ENCODE data around the gene MYRIP. TPM values are rescaled to one million over a fixed set of nuclear protein-coding genes. Genes with fewer than 3 reads are reported as not detected.

Gene MYRIP
- total and polyA plus RNA-seq, 12 donors = 0.24 to 4.8 (median 1.4) TPM

- Histone ChIP-seq H3K27ac (peak overlapping the region in 3 of 5 donors; percentile 64 to 70 (median 70)), H3K9me3 (replicated peaks in 1 of 3) (no peaks in the 10 kb centered on the region), H3K36me3 (replicated peaks in 1 of 2) (no peaks in the 10 kb centered on the region), H3K27me3 (no peaks in the 10 kb centered on the region), H3K4me1 (replicated peaks in 1 of 2) (peaks cover 26 to 38% of the 10 kb centered on the region in 2 donors), H3K4me3 (no peak overlapping the region)
- intact Hi-C loops (cut with DNase I) = no loop called here
- 45 to 55% (median 50%) methylated on average over 3 of the region's 3 CpGs for WGBS, 4 donors
- TF ChIP-seq CTCF (IDR thresholded peaks at IDR 0.05) (no peak), POLR2A (IDR thresholded peaks at IDR 0.05) (no peak)
- DNase-seq = peak; percentile 41 to 72 (median 59)
Measured at GRCh38 chr3:40299721-40300335, 490.4 kb downstream of the MYRIP start.

GRCh38 chr3:40302784-40303183, 493.4 kb downstream of the MYRIP start:
- Histone ChIP-seq H3K4me3 (peak overlapping the region in 1 of 4 donors; percentile 13), H3K9me3 (replicated peaks in 1 of 3) (no peaks in the 10 kb centered on the region), H3K36me3 (replicated peaks in 1 of 2) (no peaks in the 10 kb centered on the region), H3K27ac (peak overlapping the region in 1 of 5 donors; percentile 3), H3K27me3 (no peaks in the 10 kb centered on the region), H3K4me1 (replicated peaks in 1 of 2) (peaks cover 26 to 38% of the 10 kb centered on the region in 2 donors)
- no peak for DNase-seq
- intact Hi-C loops (cut with DNase I) = no loop called here
- WGBS, 4 donors = 18 to 33% (median 23%) methylated on average over 1 of the region's 1 CpG
- TF ChIP-seq CTCF (IDR thresholded peaks at IDR 0.05) = no peak

- Histone ChIP-seq H3K36me3 (replicated peaks in 1 of 2) (no peaks in the 10 kb centered on the region), H3K4me1 (replicated peaks in 1 of 2) (peaks cover 26 to 42% of the 10 kb centered on the region in 2 donors), H3K4me3 (no peak overlapping the region), H3K27ac (no peak overlapping the region), H3K9me3 (replicated peaks in 1 of 3) (no peaks in the 10 kb centered on the region), H3K27me3 (no peaks in the 10 kb centered on the region)
- TF ChIP-seq POLR2A (IDR thresholded peaks at IDR 0.05) = no peak
- no peak for TF ChIP-seq CTCF (IDR thresholded peaks at IDR 0.05)
- no peak for DNase-seq
- WGBS, 4 donors = 79 to 87% (median 81%) methylated on average over 2 of the region's 2 CpGs
- intact Hi-C loops (cut with DNase I) = no loop called here
Measured at GRCh38 chr3:40304352-40304751, 494.9 kb downstream of the MYRIP start.

- Histone ChIP-seq H3K4me1 (replicated peaks in 1 of 2) (peaks cover 20 to 29% of the 10 kb centered on the region in 2 donors), H3K9me3 (replicated peaks in 1 of 3) (no peaks in the 10 kb centered on the region), H3K36me3 (replicated peaks in 1 of 2) (peaks cover 0 to 1% of the 10 kb centered on the region in 2 donors), H3K27ac (no peak overlapping the region), H3K27me3 (no peaks in the 10 kb centered on the region), H3K4me3 (no peak overlapping the region)
- no peak for DNase-seq
- 92 to 97% (median 94%) methylated on average over 3 of the region's 3 CpGs for WGBS, 4 donors
- intact Hi-C loops (cut with DNase I) = no loop called here
- no peak for TF ChIP-seq CTCF (IDR thresholded peaks at IDR 0.05)
- no peak for TF ChIP-seq POLR2A (IDR thresholded peaks at IDR 0.05)
Measured at GRCh38 chr3:40306336-40306735, 496.9 kb downstream of the MYRIP start.

Data from adrenal gland (tissue), 12 donors.